A549 treated with RU486 at 1 μM for 4 hours (cell line): Measurements from ENCODE around the gene IFT122. TPM values are rescaled to one million over a fixed set of nuclear protein-coding genes. Genes with fewer than 3 reads are reported as not detected.

Source experiments
- total RNA-seq: library from RNA; stranded (reverse); fragments of 200-300 nt; extraction: Qiagen RNA extraction; gene quantifications from 5 replicates; pipeline ENCODE4 v1.2.3, GENCODE V29; 2022; ENCODE audit warnings: low read depth

The IFT122 gene
- 11.7 to 14.0 TPM (median 13.6 TPM) in 5 replicates for total RNA-seq

GRCh38 chr3:129439817-129440617 lies at the start of gene IFT122, which contains the start of gene MBD4:
Gene IFT122, plus strand, starts transcription at chr3:129440224. Its CDS starts 107 bp downstream, at chr3:129440331.
Gene MBD4, minus strand, starts transcription at chr3:129439948. Its CDS starts 115 bp downstream, at chr3:129439833.

GRCh38 chr3:129428376-129429079 lies 11.5 kb upstream of the IFT122 start, which contains the start of gene EFCAB12:
Gene EFCAB12, minus strand, starts transcription at chr3:129428636. Its CDS starts 148 bp downstream, at chr3:129428488.

GRCh38 chr3:129528589-129529100 lies 88.6 kb downstream of the IFT122 start, which contains the start of gene RHO:
Gene RHO, plus strand, starts transcription at chr3:129528639. Its CDS starts 95 bp downstream, at chr3:129528734.

GRCh38 chr3:129543156-129543790 lies 103.2 kb downstream of the IFT122 start, which contains the start of gene H1-8:
Gene H1-8, plus strand, starts transcription at chr3:129543175. Its CDS starts 44 bp downstream, at chr3:129543219.

Other genes with a start within 250 kb of the IFT122 start
- gene COPG1, start 190.6 kb upstream of the IFT122 start, total RNA-seq, result 71.7 to 86.4 TPM (median 84.9 TPM) in 5 replicates
- gene HMCES, start 161.4 kb upstream of the IFT122 start, total RNA-seq, result 41.8 to 49.0 TPM (median 44.8 TPM) in 5 replicates
- 0.39 to 0.82 TPM (median 0.70 TPM) in 5 replicates for gene EFCAB12, start 11.6 kb upstream of the IFT122 start, total RNA-seq
- 22.0 to 26.0 TPM (median 25.1 TPM) in 5 replicates for gene MBD4, start 276 bp upstream of the IFT122 start, total RNA-seq
- not detected in 5 replicates for gene RHO, start 88.4 kb downstream of the IFT122 start, total RNA-seq
- gene H1-8, start 103.0 kb downstream of the IFT122 start, total RNA-seq, result not detected in 5 replicates
- gene PLXND1, start 166.5 kb downstream of the IFT122 start, total RNA-seq, result 78.3 to 95.3 TPM (median 82.5 TPM) in 5 replicates